Neural cell (in vitro differentiated cells): ENCODE results near the gene PELO. TPM values are rescaled to one million over a fixed set of nuclear protein-coding genes. Genes with fewer than 3 reads are reported as not detected.

Experiments
- H2AFZ ChIP-seq: fragments of 200-600, 300-800 bp; sonication (generic), shearing (Covaris generic); 2 replicates; pipeline ENCODE4 v1.6.0; 2014; ENCODE audit warnings: low read depth, mild to moderate bottlenecking, antibody characterized with exemption, low read length, moderate library complexity
- H3F3A ChIP-seq: fragments of 200-600 bp; shearing (Covaris generic); 2 replicates; pipeline ENCODE4 v1.6.1; 2016; ENCODE audit warnings: mild to moderate bottlenecking, moderate library complexity, mixed read lengths, antibody characterized with exemption, low read length; ENCODE audit not compliant: insufficient read depth, poor library complexity, severe bottlenecking
- H3K27ac ChIP-seq: fragments of 200-600, 300-800 bp; sonication (generic), shearing (Covaris generic); 2 replicates; pipeline ENCODE4 v1.5.1; 2014; ENCODE audit warnings: mild to moderate bottlenecking, low read length, moderate library complexity
- H3K27me3 ChIP-seq: fragments of 300-800, 200-600 bp; sonication (generic), shearing (Covaris generic); 2 replicates; pipeline ENCODE4 v1.6.0; 2014; ENCODE audit warnings: mild to moderate bottlenecking, low read depth, low read length, moderate library complexity; ENCODE audit not compliant: insufficient read depth
- H3K36me3 ChIP-seq: fragments of 300-800, 200-600 bp; sonication (generic), shearing (Covaris generic); 2 replicates; pipeline ENCODE4 v1.5.1; 2014; ENCODE audit warnings: mild to moderate bottlenecking, antibody characterized with exemption, low read length, moderate library complexity; ENCODE audit not compliant: insufficient read depth
- H3K4me2 ChIP-seq: fragments of 300-800, 200-600 bp; sonication (generic), shearing (Covaris generic); 2 replicates; pipeline ENCODE4 v1.6.0; 2014; ENCODE audit warnings: mild to moderate bottlenecking, low read length
- H3K4me3 ChIP-seq: fragments of 300-800, 200-600 bp; sonication (generic), shearing (Covaris generic); 2 replicates; pipeline ENCODE4 v1.5.1; 2014; ENCODE audit warnings: mild to moderate bottlenecking, low read length, moderate library complexity
- H3K79me2 ChIP-seq: fragments of 200-600 bp; shearing (Covaris generic); replicated peaks from 2 replicates; pipeline ENCODE4 v1.6.0; 2014; ENCODE audit warnings: mild to moderate bottlenecking, low read length, moderate library complexity; ENCODE audit not compliant: insufficient read depth
- H3K9ac ChIP-seq: fragments of 300-800, 200-600 bp; sonication (generic), shearing (Covaris generic); 2 replicates; pipeline ENCODE4 v1.6.1; 2016; ENCODE audit warnings: mild to moderate bottlenecking, low read length, mixed read lengths
- H3K9me2 ChIP-seq: fragments of 200-600 bp; shearing (Covaris generic); 2 replicates; pipeline ENCODE4 v1.6.1; 2016; ENCODE audit warnings: mild to moderate bottlenecking, low read length, mixed read lengths; ENCODE audit not compliant: insufficient read depth
- H3K9me3 ChIP-seq: fragments of 200-600, 300-800 bp; sonication (generic), shearing (Covaris generic); 2 replicates; pipeline ENCODE4 v1.6.1; 2016; ENCODE audit warnings: mild to moderate bottlenecking, mixed run types, low read length, moderate library complexity, mixed read lengths
- H4K20me1 ChIP-seq: fragments of 200-600 bp; shearing (Covaris generic); 2 replicates; pipeline ENCODE4 v1.6.1; 2016; ENCODE audit warnings: mild to moderate bottlenecking, mixed run types; ENCODE audit not compliant: insufficient read depth
- EP300 ChIP-seq: fragments of 450-650 bp; conservative IDR thresholded peaks from 2 replicates; pipeline ENCODE4 v1.6.1; 2014; ENCODE audit warnings: antibody characterized with exemption, mild to moderate bottlenecking, moderate library complexity; ENCODE audit not compliant: poor library complexity, severe bottlenecking
- EZH2 ChIP-seq: fragments of 200-600, 300-800 bp; shearing (Covaris generic), sonication (generic); IDR thresholded peaks from 2 replicates; pipeline ENCODE4 v1.6.1; 2014; ENCODE audit warnings: antibody characterized with exemption, low read length, borderline replicate concordance, mild to moderate bottlenecking; ENCODE audit not compliant: insufficient read depth, poor library complexity, severe bottlenecking
- MXI1 ChIP-seq: fragments of 450-650 bp; conservative IDR thresholded peaks from 2 replicates; pipeline ENCODE4 v1.6.1; 2014; ENCODE audit warnings: antibody characterized with exemption, mild to moderate bottlenecking; ENCODE audit not compliant: poor library complexity, severe bottlenecking
- POLR2AphosphoS5 ChIP-seq: IDR thresholded peaks from 2 replicates; pipeline ENCODE4 v1.6.1; 2012
- RAD21 ChIP-seq: fragments of 450-650 bp; conservative IDR thresholded peaks from 2 replicates; pipeline ENCODE4 v1.6.1; 2014; ENCODE audit warnings: antibody characterized with exemption, mild to moderate bottlenecking, moderate library complexity
- SMC3 ChIP-seq: fragments of 450-650 bp; conservative IDR thresholded peaks from 2 replicates; pipeline ENCODE4 v1.6.1; 2014; ENCODE audit warnings: antibody characterized with exemption, mild to moderate bottlenecking, moderate library complexity; ENCODE audit not compliant: poor library complexity
- TAF1 ChIP-seq: IDR thresholded peaks from 2 replicates; pipeline ENCODE4 v1.6.1; 2012; ENCODE audit warnings: low read depth
- polyA plus RNA-seq: library from polyadenylated mRNA; depleted of rRNA; stranded (reverse); fragments of >200 nt; gene quantifications from 2 replicates; pipeline ENCODE4 v1.2.3, GENCODE V29; 2014
- TF ChIP-seq, protein P1 (sequence below): IDR thresholded peaks from 2 replicates; pipeline ENCODE4 v1.6.1; 2012; ENCODE audit warnings: borderline replicate concordance
- TF ChIP-seq, protein P2 (sequence below): fragments of 450-650 bp; IDR thresholded peaks from 2 replicates; pipeline ENCODE4 v1.5.1; 2014; ENCODE audit warnings: antibody characterized with exemption, mild to moderate bottlenecking, moderate library complexity; ENCODE audit not compliant: poor library complexity, severe bottlenecking

Gene PELO
- polyA plus RNA-seq, 1 donor from 2014 or later = 10.5 TPM

DNA sequence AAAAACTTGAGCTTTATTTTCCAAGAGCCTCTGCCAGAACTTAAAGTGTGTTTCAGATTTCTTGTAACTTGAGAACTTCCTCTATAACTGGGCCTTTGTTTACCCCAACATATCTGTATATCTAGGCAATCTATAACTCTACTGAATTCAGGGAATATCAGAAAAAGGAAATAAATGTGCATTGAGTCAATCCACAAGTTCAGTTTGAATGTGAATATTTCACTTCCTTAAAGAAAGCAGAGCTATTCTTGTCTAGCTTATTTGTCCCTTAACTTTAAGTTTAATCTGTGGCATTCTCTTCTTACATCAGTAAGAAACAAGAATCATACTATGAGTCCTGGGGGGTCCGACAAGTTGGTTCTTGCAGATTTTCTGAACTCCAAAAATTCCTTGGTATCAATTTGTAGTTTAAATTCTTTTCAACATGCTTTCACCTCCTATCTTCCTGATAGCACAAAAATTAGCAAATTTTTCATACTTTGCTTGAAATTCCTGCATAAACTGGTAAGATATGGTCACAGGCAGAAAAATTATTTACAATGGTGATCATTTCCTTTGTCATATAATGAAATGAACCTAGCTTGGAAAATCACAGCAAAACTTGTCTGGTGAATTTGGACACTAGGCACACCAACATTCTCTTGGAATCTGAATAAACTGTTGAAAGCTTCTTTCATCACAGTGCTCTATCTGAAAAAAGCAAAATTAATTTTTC lies 19.8 kb upstream of the PELO start:
- H4K20me1 ChIP-seq = no peaks in the 10 kb centered on the region
- no peaks in the 10 kb centered on the region for H3F3A ChIP-seq
- no peaks in the 10 kb centered on the region for H3K9me2 ChIP-seq
- no peak overlapping the region for H3K4me2 ChIP-seq
- H3K79me2 ChIP-seq = no peaks in the 10 kb centered on the region
- H2AFZ ChIP-seq = no peak overlapping the region
- TF ChIP-seq RAD21 (no peak), TAF1 (no peak), POLR2AphosphoS5 (no peak), EZH2 (no peak), MXI1 (no peak), SMC3 (no peak)
- TF ChIP-seq, protein P1, sequence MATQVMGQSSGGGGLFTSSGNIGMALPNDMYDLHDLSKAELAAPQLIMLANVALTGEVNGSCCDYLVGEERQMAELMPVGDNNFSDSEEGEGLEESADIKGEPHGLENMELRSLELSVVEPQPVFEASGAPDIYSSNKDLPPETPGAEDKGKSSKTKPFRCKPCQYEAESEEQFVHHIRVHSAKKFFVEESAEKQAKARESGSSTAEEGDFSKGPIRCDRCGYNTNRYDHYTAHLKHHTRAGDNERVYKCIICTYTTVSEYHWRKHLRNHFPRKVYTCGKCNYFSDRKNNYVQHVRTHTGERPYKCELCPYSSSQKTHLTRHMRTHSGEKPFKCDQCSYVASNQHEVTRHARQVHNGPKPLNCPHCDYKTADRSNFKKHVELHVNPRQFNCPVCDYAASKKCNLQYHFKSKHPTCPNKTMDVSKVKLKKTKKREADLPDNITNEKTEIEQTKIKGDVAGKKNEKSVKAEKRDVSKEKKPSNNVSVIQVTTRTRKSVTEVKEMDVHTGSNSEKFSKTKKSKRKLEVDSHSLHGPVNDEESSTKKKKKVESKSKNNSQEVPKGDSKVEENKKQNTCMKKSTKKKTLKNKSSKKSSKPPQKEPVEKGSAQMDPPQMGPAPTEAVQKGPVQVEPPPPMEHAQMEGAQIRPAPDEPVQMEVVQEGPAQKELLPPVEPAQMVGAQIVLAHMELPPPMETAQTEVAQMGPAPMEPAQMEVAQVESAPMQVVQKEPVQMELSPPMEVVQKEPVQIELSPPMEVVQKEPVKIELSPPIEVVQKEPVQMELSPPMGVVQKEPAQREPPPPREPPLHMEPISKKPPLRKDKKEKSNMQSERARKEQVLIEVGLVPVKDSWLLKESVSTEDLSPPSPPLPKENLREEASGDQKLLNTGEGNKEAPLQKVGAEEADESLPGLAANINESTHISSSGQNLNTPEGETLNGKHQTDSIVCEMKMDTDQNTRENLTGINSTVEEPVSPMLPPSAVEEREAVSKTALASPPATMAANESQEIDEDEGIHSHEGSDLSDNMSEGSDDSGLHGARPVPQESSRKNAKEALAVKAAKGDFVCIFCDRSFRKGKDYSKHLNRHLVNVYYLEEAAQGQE = no peak
- no peaks in the 10 kb centered on the region for H3K27me3 ChIP-seq
- no peaks in the 10 kb centered on the region for H3K9me3 ChIP-seq
- no peak overlapping the region for H3K27ac ChIP-seq
- no peak overlapping the region for H3K4me3 ChIP-seq
- no peaks in the 10 kb centered on the region for H3K36me3 ChIP-seq
- no peak overlapping the region for H3K9ac ChIP-seq

DNA sequence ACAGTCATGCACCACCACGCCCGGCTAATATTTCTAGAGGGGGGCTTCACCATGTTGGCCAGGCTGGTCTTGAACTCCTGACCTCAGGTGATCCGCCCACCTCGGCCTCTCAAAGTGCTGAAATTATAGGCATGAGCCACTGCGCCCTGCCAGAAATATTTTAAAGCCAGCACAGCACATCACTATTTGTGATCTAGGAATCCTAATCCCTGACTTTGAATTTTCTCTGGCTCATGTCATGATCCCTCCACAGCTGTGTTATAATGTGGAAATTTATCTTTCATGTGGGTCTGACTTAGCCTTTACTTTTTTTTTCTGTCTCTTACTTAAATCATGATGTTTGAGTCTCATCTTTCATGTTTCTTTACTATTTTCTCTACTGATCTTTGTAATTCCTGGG lies 18.7 kb upstream of the PELO start:
- no peaks in the 10 kb centered on the region for H3K9me2 ChIP-seq
- H3F3A ChIP-seq = no peaks in the 10 kb centered on the region
- H3K4me3 ChIP-seq = no peak overlapping the region
- no peaks in the 10 kb centered on the region for H3K36me3 ChIP-seq
- H3K27me3 ChIP-seq = no peaks in the 10 kb centered on the region
- no peaks in the 10 kb centered on the region for H3K9me3 ChIP-seq
- H2AFZ ChIP-seq = no peak overlapping the region
- no peak overlapping the region for H3K9ac ChIP-seq
- H3K4me2 ChIP-seq = no peak overlapping the region
- no peak overlapping the region for H3K27ac ChIP-seq
- no peaks in the 10 kb centered on the region for H3K79me2 ChIP-seq
- TF ChIP-seq EZH2 (no peak), SMC3 (no peak), EP300 (no peak), POLR2AphosphoS5 (no peak), MXI1 (no peak), TAF1 (no peak), RAD21 (no peak)
- TF ChIP-seq, protein P1 = no peak
- TF ChIP-seq, protein P2, sequence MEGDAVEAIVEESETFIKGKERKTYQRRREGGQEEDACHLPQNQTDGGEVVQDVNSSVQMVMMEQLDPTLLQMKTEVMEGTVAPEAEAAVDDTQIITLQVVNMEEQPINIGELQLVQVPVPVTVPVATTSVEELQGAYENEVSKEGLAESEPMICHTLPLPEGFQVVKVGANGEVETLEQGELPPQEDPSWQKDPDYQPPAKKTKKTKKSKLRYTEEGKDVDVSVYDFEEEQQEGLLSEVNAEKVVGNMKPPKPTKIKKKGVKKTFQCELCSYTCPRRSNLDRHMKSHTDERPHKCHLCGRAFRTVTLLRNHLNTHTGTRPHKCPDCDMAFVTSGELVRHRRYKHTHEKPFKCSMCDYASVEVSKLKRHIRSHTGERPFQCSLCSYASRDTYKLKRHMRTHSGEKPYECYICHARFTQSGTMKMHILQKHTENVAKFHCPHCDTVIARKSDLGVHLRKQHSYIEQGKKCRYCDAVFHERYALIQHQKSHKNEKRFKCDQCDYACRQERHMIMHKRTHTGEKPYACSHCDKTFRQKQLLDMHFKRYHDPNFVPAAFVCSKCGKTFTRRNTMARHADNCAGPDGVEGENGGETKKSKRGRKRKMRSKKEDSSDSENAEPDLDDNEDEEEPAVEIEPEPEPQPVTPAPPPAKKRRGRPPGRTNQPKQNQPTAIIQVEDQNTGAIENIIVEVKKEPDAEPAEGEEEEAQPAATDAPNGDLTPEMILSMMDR = no peak
- H4K20me1 ChIP-seq = no peaks in the 10 kb centered on the region
